ENCODE data around the gene MYL7.

Gene MYL7

DNA sequence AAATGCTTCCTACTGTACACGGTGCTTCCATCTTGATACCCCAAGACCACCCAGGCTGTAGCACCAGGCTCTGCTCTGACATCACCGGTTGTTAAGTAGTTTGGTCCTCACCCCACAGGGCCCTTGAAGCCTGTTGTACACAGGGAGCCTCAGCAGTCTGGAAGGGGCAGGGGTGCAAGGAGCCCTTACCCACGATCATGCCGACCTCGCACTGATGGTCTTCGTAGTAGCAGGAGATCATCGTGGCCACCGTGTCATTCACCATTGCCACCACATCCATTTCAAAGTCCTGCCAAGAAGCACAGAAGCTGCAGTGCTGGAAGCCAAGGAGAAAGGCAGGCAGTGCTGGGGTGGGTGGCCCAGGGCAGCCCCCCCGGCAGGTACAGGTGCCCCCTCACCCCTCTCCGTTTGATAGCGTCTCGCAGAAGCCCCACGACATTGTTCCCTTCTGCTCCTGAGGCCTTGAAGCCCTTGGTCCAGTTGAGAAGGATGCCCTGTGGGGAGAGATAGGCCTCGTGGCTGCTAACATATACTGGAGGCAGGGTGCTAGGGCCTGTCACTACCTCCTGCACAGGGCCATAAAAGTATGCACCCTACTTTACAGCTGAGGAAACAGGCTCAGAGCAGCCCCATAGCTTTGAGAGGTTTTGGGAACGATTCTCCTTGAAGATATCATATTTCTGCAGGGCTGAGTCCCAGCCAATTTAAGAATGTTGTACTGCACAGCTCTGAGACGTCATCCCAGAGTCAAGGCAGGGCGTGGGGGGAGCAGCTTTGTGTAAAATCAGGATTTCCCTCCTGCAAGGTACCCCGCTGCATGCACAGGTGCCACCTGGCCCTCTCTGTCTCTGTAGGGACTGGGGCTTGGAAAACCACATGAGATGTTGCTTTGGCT, 8.7 kb upstream of the MYL7 start:
- no peak for DNase-seq

DNA sequence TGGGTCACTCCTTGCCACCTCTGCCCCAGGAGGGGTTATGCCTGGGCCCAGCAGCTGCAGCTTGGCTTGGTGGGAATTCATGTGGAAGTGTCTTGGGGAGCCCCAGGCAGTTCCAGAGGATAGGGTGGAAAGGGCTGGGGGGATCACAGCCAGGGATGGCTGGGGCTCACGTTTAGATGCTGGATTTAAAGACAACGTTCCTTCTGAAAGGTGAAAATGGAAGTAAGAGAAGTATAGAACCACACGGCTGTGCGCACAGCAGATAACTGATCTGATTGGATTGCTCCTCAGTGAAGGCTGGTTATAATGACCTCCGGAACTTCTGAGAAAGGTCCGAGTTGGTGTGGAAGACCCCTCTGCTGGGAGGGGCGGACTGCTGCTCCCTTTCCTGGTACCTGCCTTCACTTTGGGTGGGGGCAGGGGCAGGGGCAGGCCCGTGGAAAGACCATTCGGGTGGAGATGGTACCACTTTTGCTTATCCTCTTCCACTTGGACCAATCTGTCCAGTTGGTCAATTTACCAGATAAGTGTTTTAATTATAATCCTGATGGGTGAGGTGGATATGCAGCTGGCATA, 7.9 kb upstream of the MYL7 start:
- DNase-seq, result no peak

- no peak for DNase-seq
These were observed 7.0 kb upstream of the MYL7 start for GRCh38 chr7:44148166-44148565.

DNA sequence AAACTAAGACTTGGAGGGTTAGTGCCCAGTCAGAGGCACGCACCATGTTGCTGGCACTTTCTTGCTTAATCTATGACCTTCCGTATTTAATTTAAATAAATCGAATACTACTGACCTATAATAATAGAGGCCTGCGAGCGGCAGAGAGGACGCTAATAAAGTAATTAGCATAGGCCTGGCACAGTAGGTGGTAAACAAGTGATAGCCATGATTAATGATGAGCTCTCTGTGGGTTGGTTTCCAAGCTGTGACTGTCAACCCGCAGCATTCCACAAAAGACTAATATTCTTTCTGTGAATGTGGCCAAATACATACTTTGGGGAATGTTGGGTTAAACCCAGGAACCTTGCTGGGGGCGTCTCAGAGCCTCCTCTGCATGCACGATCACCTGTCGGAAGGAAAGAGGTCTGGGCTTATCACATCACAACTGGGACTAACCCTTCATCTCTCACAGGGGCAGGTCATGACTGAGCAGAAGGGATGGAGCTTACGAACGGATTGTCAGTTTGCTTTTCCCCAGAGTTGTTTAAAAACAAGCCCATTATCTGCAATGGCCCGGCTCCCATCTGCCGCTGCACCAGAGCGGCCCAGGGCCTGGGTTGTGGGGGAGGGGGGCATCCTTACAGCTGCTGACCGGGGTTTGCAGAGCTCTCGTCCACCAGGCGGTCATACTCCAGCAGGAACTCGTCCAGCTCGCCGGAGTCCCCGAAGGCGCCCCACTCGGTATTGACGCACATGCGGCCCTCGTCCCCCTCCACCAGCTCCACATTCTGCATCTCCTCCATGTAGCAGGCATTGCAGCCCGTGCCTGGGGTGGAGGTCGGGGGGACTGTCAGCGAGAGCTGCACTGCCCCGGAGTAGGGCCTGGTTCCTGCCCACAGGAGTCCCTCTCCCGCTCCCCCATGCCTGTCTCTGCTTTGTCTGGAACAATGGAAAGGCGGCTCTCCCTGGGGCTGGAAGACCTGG, 6.2 kb upstream of the MYL7 start:
- DNase-seq, result no peak

DNA sequence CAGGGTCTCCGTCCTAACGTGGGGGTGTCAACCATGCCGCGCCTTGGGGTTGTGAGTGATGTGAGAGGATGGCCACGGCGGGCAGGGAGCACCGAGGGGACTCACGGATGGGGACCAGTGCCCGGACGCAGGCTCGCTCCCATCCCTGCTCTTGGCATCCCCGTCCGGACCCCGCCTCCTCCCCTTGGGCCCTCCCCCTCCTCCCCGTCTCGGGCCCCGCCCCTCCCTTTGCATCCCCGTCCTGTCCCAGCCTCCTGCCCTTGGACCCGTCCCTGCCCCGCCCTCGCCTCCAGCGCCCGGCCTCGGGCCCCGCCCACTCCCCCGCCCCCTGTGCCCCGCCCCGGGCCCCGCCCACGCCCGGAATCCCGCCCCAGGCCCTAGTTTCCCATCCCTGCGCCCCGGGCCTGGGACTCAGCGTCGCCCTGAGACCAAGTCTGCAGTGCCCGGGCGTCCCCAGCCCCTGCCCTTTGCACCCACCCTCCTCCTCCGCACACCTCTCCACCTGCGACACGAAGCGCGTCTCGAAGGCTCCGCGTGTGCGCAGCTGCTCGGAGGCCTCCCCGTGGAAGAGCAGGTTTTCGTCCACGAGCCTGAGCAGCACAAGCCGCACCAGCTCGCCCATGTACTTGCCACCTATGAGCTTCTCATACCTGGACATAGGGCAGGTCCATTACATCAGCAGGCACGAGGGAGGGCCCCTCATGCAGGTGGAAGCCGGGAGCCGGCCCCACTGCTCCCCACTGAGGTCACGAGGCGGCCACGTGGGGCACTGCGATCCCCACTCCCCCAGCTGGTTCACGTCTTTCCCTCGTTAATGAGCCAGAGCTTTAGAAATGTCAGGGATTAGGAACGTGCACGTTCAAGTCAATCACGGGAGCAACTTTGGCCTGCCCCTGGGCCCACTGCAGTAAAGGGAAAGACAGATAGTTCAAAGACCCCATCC, 5.1 kb upstream of the MYL7 start:
- DNase-seq, result no peak

DNA sequence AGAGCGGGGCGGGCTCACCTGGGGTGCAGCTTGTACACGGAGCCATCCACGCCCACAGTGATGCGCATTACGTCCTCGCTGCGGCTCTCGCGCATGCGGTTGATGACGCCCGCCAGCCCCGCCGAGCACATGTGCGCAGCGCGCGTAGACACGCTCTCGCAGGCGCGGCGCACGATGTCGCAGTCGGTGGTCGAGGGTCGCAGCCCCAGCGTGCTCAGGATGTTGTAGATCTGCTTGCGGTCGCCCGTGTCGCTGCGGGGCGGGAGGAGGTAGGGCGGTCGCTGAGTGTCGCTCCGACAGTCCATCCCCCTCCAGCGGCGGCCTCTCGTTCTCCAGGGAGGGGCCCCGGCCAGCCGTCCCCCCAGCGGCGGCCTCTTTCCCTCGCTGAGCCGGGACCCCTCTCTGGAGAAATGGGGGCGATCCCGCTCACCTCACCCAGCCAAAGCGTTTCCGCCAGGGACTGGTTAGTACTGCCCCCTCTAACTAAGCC, 4.4 kb upstream of the MYL7 start:
- no peak for DNase-seq

GRCh38 chr7:44144968-44145478, 3.9 kb upstream of the MYL7 start:
- no peak for DNase-seq

DNA sequence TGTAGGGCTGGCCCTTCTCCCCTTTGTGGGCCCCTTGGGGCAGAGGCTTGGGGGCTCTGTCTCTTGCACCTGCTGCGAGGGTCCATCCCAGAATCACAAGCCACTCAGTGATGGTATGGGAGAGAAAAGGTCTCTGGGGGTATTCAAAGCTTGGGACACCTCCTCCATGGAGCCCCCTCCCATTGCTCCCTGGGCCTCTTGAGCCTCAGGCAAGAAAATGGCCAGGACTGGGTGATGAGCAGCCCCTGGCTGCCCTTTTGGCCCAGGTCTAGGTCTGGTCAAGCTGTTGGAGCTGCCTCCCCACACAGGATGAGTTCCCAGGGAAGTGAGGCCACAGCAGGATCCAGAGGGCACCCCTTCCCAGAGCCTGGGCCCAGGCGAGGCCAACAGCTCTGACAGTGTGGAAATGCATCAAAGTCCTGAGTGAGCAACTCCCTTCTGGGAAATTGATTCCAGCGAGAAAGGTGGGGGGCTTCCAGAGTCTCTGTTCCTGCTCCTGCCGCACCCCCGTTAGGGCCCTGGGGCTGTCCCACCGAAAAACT, 3.4 kb upstream of the MYL7 start:
- DNase-seq, result no peak

GRCh38 chr7:44143646-44144250, 2.6 kb upstream of the MYL7 start:
- DNase-seq, result no peak

DNA sequence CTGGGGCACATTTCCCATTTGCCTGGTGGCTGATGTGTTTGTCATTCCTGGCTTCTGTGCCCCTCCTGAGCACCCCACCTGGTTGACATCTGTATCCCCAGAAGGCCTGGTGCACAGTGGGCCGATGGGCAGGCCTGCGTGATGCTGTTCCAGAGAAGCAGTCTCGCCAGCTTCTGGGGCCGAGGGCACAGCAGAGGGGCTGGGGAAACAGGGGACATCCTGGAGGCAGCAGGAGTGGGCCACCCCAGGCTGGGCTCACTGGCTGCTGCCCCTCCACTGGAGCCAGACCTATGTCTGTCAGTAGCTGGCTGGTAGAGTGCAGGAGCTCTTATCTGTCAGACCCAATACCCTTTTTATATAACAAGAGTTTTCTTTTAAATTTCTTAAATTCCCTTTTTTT, 896 bp upstream of the MYL7 start:
- DNase-seq, result no peak

GRCh38 chr7:44140341-44140740, 791 bp downstream of the MYL7 start:
- no peak for DNase-seq

DNA sequence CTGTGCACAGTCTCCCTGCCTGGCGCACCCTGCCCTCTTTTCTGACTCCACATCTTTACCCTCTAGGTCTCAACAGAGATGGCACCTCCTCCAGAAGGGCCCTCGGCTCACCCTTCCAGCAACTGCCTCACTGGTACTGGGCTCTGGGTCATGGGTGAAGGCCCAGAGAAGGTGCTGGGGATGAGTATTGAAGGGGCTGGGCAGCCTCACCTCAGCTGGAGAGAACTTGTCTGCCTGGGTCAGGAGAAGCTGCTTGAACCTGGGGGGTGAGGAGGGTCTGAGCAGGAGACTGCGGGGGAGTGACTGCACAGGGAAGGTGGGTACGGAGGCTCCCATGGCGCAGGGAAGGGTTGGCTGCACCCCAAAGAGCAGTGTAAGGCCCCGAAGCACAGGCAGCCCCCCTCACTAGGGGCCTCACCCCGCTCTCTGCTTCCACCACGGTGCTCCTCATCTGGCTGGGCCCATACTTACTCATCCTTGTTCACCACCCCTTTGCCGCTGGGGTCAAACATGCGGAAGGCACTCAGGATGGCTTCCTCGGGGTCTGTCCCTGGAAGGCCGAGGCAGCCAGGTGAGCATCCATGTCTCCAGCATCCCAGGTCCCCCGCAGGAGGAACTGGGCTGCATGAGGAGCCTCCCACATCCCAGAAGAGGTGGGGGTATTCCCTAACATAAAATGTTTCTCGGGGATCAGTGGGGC, 1.7 kb downstream of the MYL7 start:
- no peak for DNase-seq

DNA sequence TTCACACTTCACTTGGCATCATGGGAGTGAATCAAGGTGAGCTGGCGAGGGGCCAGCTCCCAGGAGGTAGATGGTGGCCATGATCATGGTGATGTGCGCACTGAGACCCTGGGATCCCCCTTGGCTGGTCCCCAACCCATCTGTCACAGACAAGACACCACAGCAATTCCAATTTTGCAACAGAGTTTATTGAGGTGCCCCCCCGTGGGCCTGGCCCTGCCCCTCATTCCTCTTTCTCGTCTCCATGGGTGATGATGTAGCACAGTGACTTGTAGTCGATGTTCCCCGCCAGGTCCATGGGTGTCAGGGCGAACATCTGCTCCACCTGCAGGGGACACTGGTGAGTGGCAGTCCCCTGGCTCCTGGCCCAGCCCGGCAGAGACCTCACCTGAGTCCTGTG, 2.4 kb downstream of the MYL7 start:
- DNase-seq, result no peak

DNA sequence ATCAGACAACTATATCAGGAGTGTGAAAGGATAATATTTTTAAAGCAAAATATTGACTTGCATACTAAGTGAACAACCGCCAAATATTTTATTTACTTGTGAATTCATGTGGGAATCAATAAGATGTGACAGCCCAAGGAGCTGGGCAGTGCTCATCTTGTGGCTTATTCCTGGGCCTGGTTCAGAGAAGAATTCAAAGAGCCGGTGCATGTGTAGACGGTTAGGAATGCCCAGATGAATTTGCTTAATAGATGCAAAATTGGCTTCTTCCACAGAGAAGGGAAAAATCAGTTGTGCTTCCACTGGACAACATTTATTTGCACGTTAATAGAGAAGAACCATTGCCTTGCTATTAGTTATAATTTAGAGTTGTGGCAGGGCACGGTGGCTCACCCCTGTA, 4.4 kb downstream of the MYL7 start:
- no peak for DNase-seq

- DNase-seq, result no peak
These were observed 6.0 kb downstream of the MYL7 start for GRCh38 chr7:44134943-44135628.

GRCh38 chr7:44133295-44133694, 7.8 kb downstream of the MYL7 start:
- no peak for DNase-seq

DNA sequence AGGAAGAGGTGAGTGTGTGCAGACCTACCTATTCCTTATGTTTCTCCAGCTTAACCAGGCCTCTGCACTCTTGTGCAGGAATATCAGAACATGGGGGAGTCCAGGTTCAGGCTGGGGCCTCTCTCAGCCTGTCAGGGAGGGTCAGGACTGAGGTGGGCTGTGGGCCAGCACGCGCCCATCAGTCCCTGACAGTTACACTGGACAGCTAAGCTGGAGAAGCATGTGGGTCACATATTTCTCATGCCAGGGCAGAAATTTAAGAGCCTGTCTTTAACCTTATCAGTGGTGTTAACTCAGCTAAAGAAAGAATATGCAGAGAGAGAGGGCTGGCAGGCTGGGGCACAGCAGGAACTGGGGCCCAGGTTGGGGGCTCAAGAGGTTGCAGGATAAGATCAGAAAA, 9.1 kb downstream of the MYL7 start:
- DNase-seq, result no peak

DNA sequence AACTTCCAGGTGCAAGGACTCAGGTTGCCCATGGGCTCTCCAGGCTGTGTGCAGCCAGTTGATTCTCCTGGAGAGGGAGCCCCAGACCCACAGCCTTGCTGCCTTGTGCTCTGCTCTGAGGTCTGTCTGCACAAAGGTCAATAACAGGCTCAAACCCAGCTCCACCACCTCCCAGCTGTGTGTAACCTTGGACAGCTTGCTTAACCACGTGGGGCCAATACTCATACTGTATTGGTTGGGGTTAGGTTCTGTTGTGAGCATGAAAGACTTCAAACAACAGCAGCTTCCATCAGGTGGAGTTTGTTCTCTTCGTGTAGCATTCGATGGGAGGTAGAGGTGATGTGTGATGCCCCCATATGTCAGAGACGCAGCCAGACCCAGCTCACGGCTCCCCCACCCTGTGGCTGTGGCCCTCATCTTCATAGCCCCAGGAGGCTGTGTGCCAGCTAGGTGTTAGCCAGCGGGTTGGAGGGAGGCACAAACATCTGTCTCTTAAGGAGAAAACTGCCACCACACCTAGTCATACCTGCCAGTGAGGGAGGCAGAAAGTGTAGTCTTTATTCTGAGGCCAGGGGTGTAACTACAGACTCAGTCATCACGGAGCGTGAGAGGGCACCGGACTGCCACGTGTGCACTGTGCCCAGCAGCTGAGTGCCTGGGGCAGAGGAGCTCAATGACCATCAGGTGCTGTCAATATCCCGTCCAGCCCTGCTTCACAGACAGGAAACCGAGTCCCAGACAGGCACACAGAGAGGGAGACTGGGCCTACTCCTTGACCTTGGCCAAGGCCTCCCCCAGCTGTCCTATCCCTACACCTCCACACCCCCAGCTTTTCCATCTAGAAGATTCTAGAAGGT, 9.7 kb downstream of the MYL7 start:
- peak in 1 of 2 experiments; percentile 9 for DNase-seq

Measured in NCI-H2081 (cell line).